Measurements from ENCODE around the gene RAE1. TPM values are rescaled to one million over a fixed set of nuclear protein-coding genes. Genes with fewer than 3 reads are reported as not detected.

RAE1 gene
- total RNA-seq, 1 experiment from 2014 or later = 46.3 TPM

DNA sequence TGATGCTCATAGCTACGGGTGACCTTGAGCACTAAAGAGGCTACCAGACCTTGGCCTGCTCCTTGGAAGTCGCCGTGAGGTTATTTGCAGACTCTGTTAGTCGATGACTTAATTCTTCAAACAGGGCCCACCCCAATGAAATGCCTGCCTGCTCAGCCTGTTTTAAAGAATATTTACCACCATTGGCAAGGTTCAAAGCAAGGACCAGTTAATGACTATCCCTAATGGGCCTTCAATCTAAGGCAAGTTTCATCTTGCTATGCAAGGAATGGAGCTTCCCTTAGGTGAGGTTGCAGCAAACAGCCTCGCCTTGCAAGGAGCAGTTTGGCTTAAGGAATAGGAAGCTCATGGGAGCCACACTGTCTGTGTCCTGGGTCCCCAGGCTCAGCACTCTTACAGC is 44.3 kb upstream of the RAE1 start:
- Histone ChIP-seq H3K9ac (ENCODE audit: low read length) (no peak overlapping the region), H3K4me3 (replicated peaks in 1 of 2; ENCODE audit: low read depth in 1 of 2, low read length in 2 of 2) (no peak overlapping the region), H3K79me2 (ENCODE audit: insufficient read depth, low read length) (no peaks in the 10 kb centered on the region), H3K4me2 (ENCODE audit: low read length) (no peak overlapping the region), H4K20me1 (ENCODE audit: insufficient read depth) (no peaks in the 10 kb centered on the region), H3K9me2 (ENCODE audit: insufficient read depth) (no peaks in the 10 kb centered on the region), H3K27me3 (ENCODE audit: insufficient read depth, low read length) (peaks cover 24% of the 10 kb centered on the region; the same call in 1 of the 2 replicates), H3K27ac (ENCODE audit: low read depth, low read length) (no peak overlapping the region), H3K36me3 (ENCODE audit: control insufficient read depth in 1 of 2, insufficient read depth in 2 of 2, low read length in 2 of 2) (no peaks in the 10 kb centered on the region), H3K4me1 (ENCODE audit: control insufficient read depth in 1 of 2, insufficient read depth in 2 of 2, low read length in 2 of 2) (no peaks in the 10 kb centered on the region), H2AFZ (ENCODE audit: low read depth, low read length, poor library complexity, severe bottlenecking) (no peak overlapping the region), H3K9me3 (ENCODE audit: control insufficient read depth in 1 of 2, insufficient read depth in 1 of 2, low read depth in 1 of 2, low read length in 2 of 2) (no peaks in the 10 kb centered on the region)
- BruUV-seq (replicated peaks) = no TSS peak
- intact Hi-C loops (cut with micrococcal nuclease) = no loop called here
- ChIA-PET CTCF (no interaction called here), POLR2A (no interaction called here), RAD21 (ENCODE audit: low non-redundant PET in 1 of 2, low total read pairs in 2 of 2, uncharacterized antibody in 2 of 2, unreplicated experiment in 2 of 2) (no interaction called here)
- DNase-seq (ENCODE audit: low read depth, low spot score) = no peak
- no peak for ATAC-seq
- TF ChIP-seq POLR2A (IDR thresholded peaks at IDR 0.05; ENCODE audit: borderline replicate concordance, extremely low read depth, insufficient read depth, insufficient read length) = no peak
- TF ChIP-seq CBX3 (IDR thresholded peaks at IDR 0.05; ENCODE audit: low read depth) = no peak
- TF ChIP-seq ELF1 (IDR thresholded peaks at IDR 0.05; ENCODE audit: borderline replicate concordance, low read depth) = no peak
- TF ChIP-seq, protein P1, sequence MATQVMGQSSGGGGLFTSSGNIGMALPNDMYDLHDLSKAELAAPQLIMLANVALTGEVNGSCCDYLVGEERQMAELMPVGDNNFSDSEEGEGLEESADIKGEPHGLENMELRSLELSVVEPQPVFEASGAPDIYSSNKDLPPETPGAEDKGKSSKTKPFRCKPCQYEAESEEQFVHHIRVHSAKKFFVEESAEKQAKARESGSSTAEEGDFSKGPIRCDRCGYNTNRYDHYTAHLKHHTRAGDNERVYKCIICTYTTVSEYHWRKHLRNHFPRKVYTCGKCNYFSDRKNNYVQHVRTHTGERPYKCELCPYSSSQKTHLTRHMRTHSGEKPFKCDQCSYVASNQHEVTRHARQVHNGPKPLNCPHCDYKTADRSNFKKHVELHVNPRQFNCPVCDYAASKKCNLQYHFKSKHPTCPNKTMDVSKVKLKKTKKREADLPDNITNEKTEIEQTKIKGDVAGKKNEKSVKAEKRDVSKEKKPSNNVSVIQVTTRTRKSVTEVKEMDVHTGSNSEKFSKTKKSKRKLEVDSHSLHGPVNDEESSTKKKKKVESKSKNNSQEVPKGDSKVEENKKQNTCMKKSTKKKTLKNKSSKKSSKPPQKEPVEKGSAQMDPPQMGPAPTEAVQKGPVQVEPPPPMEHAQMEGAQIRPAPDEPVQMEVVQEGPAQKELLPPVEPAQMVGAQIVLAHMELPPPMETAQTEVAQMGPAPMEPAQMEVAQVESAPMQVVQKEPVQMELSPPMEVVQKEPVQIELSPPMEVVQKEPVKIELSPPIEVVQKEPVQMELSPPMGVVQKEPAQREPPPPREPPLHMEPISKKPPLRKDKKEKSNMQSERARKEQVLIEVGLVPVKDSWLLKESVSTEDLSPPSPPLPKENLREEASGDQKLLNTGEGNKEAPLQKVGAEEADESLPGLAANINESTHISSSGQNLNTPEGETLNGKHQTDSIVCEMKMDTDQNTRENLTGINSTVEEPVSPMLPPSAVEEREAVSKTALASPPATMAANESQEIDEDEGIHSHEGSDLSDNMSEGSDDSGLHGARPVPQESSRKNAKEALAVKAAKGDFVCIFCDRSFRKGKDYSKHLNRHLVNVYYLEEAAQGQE (IDR thresholded peaks at IDR 0.05; ENCODE audit: low read depth) = no peak
- no peak for TF ChIP-seq EZH2 (IDR thresholded peaks at IDR 0.05)
- no peak for TF ChIP-seq FOSL1 (IDR thresholded peaks at IDR 0.05; ENCODE audit: low read depth)
- no peak for TF ChIP-seq POLR2AphosphoS5 (IDR thresholded peaks at IDR 0.05; ENCODE audit: low read depth, low read length)

All from HCT116 (cell line).